IMR-90 (cell line): Measurements from ENCODE around the gene MAST3. TPM values are rescaled to one million over a fixed set of nuclear protein-coding genes. Genes with fewer than 3 reads are reported as not detected.

Experiments used
- ATAC-seq: fragments of 200-7000 bp; cut with Tn5 transposase; 2 replicates; pipeline ENCODE4 v1.9.1; 2020; ENCODE audit warnings: low read depth, mild to moderate bottlenecking, moderate library complexity
- BruUV-seq: library from RNA; stranded (reverse); fragments of 400-500 nt; replicated peaks from 2 replicates; lab custom pipeline; 2021; lab: Mats Ljungman, UMichigan
- CTCF ChIA-PET: fragments of 300-600 bp; formaldehyde crosslinking; extraction: SDS; loops from one replicate; lab custom pipeline; 2021; ENCODE audit warnings: antibody characterized with exemption; lab: Yijun Ruan, JAX
- POLR2A ChIA-PET: fragments of 300-600 bp; sonication (Branson Sonifier 250); formaldehyde crosslinking; loops from one replicate; lab custom pipeline; 2022; ENCODE audit warnings: antibody characterized with exemption; ENCODE audit not compliant: unreplicated experiment; lab: Charles Lee
- DNase-seq: peaks from one replicate; pipeline ENCODE4 v3.0.0; 2013
- H2AFZ ChIP-seq: replicated peaks from 2 replicates; pipeline ENCODE3; 2013; ENCODE audit warnings: low read length, mild to moderate bottlenecking; ENCODE audit not compliant: poor library complexity
- H2AK5ac ChIP-seq: 2 replicates; pipeline ENCODE4 v1.6.1; 2013; ENCODE audit warnings: low read depth, low read length, inconsistent platforms
- H2AK9ac ChIP-seq: replicated peaks from 2 replicates; pipeline ENCODE3; 2013; ENCODE audit warnings: mild to moderate bottlenecking, low read depth, low read length, moderate library complexity; ENCODE audit not compliant: poor library complexity
- H2BK120ac ChIP-seq: 2 replicates; pipeline ENCODE4 v1.6.1; 2013; ENCODE audit warnings: low read depth, low read length, inconsistent platforms
- H2BK15ac ChIP-seq: 3 replicates; pipeline ENCODE4 v1.6.1; 2013; ENCODE audit warnings: low read depth, low read length, inconsistent platforms
- H2BK20ac ChIP-seq: 2 replicates; pipeline ENCODE4 v1.6.1; 2013; ENCODE audit warnings: low read depth, mild to moderate bottlenecking, inconsistent platforms, low read length, moderate library complexity
- H2BK5ac ChIP-seq: 2 replicates; pipeline ENCODE4 v1.6.1; 2013; ENCODE audit warnings: mild to moderate bottlenecking, low read depth, low read length, inconsistent platforms; ENCODE audit not compliant: poor library complexity, severe bottlenecking
- H3K14ac ChIP-seq: replicated peaks from 2 replicates; pipeline ENCODE4 v1.6.1; 2013; ENCODE audit warnings: low read depth, low read length, inconsistent platforms
- H3K18ac ChIP-seq: 2 replicates; pipeline ENCODE4 v1.6.1; 2013; ENCODE audit warnings: low read depth, low read length, control low read depth
- H3K23ac ChIP-seq: 2 replicates; pipeline ENCODE4 v1.6.1; 2013; ENCODE audit warnings: low read depth, low read length, inconsistent platforms
- H3K27ac ChIP-seq: 2 replicates; pipeline ENCODE4 v1.5.1; 2013; ENCODE audit warnings: mild to moderate bottlenecking, control low read depth, low read length; ENCODE audit not compliant: insufficient read depth
- H3K27me3 ChIP-seq: 2 replicates; pipeline ENCODE4 v1.6.1; 2013; ENCODE audit warnings: low read length; ENCODE audit not compliant: control insufficient read depth, insufficient read depth
- H3K36me3 ChIP-seq: 2 replicates; pipeline ENCODE4 v1.6.1; 2013; ENCODE audit warnings: low read length, mixed read lengths; ENCODE audit not compliant: control insufficient read depth, insufficient read depth
- H3K4ac ChIP-seq: 2 replicates; pipeline ENCODE4 v1.6.1; 2013; ENCODE audit warnings: low read depth, low read length, inconsistent platforms
- H3K4me1 ChIP-seq: 2 replicates; pipeline ENCODE4 v1.6.1; 2013; ENCODE audit warnings: low read length, mixed read lengths; ENCODE audit not compliant: control insufficient read depth, insufficient read depth
- H3K4me2 ChIP-seq: 2 replicates; pipeline ENCODE4 v1.6.1; 2013; ENCODE audit warnings: low read depth, mild to moderate bottlenecking, control low read depth, low read length, moderate library complexity
- H3K4me3 ChIP-seq: 2 replicates; pipeline ENCODE4 v1.5.1; 2013; ENCODE audit warnings: low read depth, mild to moderate bottlenecking, control low read depth, low read length, moderate library complexity; ENCODE audit not compliant: insufficient read depth
- H3K56ac ChIP-seq: 2 replicates; pipeline ENCODE4 v1.6.1; 2013; ENCODE audit warnings: low read length, inconsistent platforms; ENCODE audit not compliant: insufficient read depth; ENCODE audit errors: extremely low read depth
- H3K79me1 ChIP-seq, 2 experiments: 2 replicates each; pipeline ENCODE4 v1.6.1; 2013; ENCODE audit warnings: low read length in 2 of 2, inconsistent platforms in 1 of 2, low read depth in 1 of 2
- H3K9ac ChIP-seq: 2 replicates; pipeline ENCODE4 v1.6.1; 2013; ENCODE audit warnings: low read depth, low read length, control low read depth
- H3K9me1 ChIP-seq: 2 replicates; pipeline ENCODE4 v1.6.1; 2013; ENCODE audit warnings: low read length, inconsistent platforms; ENCODE audit not compliant: insufficient read depth
- H3K9me3 ChIP-seq: 2 replicates; pipeline ENCODE4 v1.6.1; 2013; ENCODE audit warnings: low read length; ENCODE audit not compliant: control insufficient read depth, insufficient read depth
- H4K20me1 ChIP-seq: 2 replicates; pipeline ENCODE4 v1.6.1; 2013; ENCODE audit warnings: low read length, inconsistent platforms; ENCODE audit not compliant: insufficient read depth
- H4K5ac ChIP-seq: 2 replicates; pipeline ENCODE4 v1.6.1; 2013; ENCODE audit warnings: mild to moderate bottlenecking, low read depth, low read length, control low read depth
- H4K8ac ChIP-seq, 2 experiments: 2 replicates each; pipeline ENCODE4 v1.6.1; 2013; ENCODE audit warnings: low read depth in 2 of 2, low read length in 2 of 2, control low read depth in 1 of 2, inconsistent platforms in 1 of 2
- H4K91ac ChIP-seq: 2 replicates; pipeline ENCODE4 v1.6.1; 2013; ENCODE audit warnings: low read depth, low read length, inconsistent platforms; ENCODE audit not compliant: insufficient read depth
- BHLHE40 ChIP-seq: fragments of 150-350 bp; IDR thresholded peaks from 2 replicates; pipeline ENCODE4 v1.6.1; 2016; ENCODE audit warnings: mild to moderate bottlenecking, low read depth, low read length
- CEBPB ChIP-seq: IDR thresholded peaks from 2 replicates; pipeline ENCODE4 v1.6.1; 2012; ENCODE audit warnings: low read depth, low read length, improper control_type of control experiment
- ELK1 ChIP-seq: fragments of 150-350 bp; IDR thresholded peaks from 2 replicates; pipeline ENCODE4 v1.6.1; 2016; ENCODE audit warnings: low read depth, mild to moderate bottlenecking, low read length, moderate library complexity, borderline replicate concordance
- FOS ChIP-seq: fragments of 150-350 bp; IDR thresholded peaks from 2 replicates; pipeline ENCODE4 v1.6.1; 2016; ENCODE audit warnings: low read depth, low read length
- MAZ ChIP-seq: IDR thresholded peaks from 2 replicates; pipeline ENCODE4 v1.6.1; 2012; ENCODE audit warnings: low read depth, mild to moderate bottlenecking, low read length, improper control_type of control experiment, moderate library complexity, borderline replicate concordance
- POLR2A ChIP-seq: IDR thresholded peaks from 2 replicates; pipeline ENCODE4 v1.6.1; 2012; ENCODE audit warnings: mild to moderate bottlenecking, low read depth, low read length
- RCOR1 ChIP-seq: IDR thresholded peaks from 2 replicates; pipeline ENCODE4 v1.6.1; 2012; ENCODE audit warnings: mild to moderate bottlenecking, low read length, improper control_type of control experiment; ENCODE audit not compliant: insufficient replicate concordance
- SMC3 ChIP-seq: fragments of 150-350 bp; IDR thresholded peaks from 2 replicates; pipeline ENCODE4 v1.6.1; 2016; ENCODE audit warnings: low read depth, mild to moderate bottlenecking, antibody characterized with exemption, low read length, moderate library complexity
- USF2 ChIP-seq: fragments of 150-350 bp; IDR thresholded peaks from 2 replicates; pipeline ENCODE4 v1.6.1; 2017; ENCODE audit warnings: mild to moderate bottlenecking, antibody characterized with exemption, low read length, low read depth
- WGBS, 2 experiments: methylation state at CpG; one replicate each; pipeline versions ENCODE4 v1.1.5 to v1.1.7; 2013; ENCODE audit warnings: missing lambda C conversion rate in 2 of 2; ENCODE audit not compliant: insufficient read length in 1 of 2; ENCODE audit errors: extremely low coverage in 2 of 2; 5-methylcytosine and 5-hydroxymethylcytosine counted together
- dilution Hi-C: fragments of 300-500 bp; cut with HindIII; formaldehyde crosslinking; loops from one replicate; pipeline ENCODE4 v1.14.3; 2018; ENCODE audit warnings: low sequenced_read_pairs; ENCODE audit not compliant: unreplicated experiment
- in situ Hi-C: fragments of 300-500 bp; cut with MboI; formaldehyde crosslinking; loops from 3 replicates; pipeline ENCODE4 v1.14.3; 2019; ENCODE audit warnings: low sequenced_read_pairs, inconsistent platforms, mixed read lengths
- intact Hi-C: fragments of 100-400 bp; cut with micrococcal nuclease; formaldehyde crosslinking; loops from 2 replicates; pipeline ENCODE4 v1.10.0; 2022
- polyA plus RNA-seq, 3 experiments: library from polyadenylated mRNA; depleted of rRNA; stranded (reverse); fragments of >200 nt; gene quantifications; 2 replicates each; pipeline ENCODE4 v1.2.3, GENCODE V29; 2012; ENCODE audit warnings: low replicate concordance in 1 of 3
- total RNA-seq: library from RNA; depleted of rRNA; stranded (reverse); fragments of >200 nt; gene quantifications from 2 replicates; pipeline ENCODE4 v1.2.3, GENCODE V29; 2012

MAST3 gene
- total and polyA plus RNA-seq, 2 of the 4 experiments (the other 2 are of a cell fraction): 1.3 to 4.3 TPM

- TF ChIP-seq ELK1: no peak
- TF ChIP-seq CEBPB: no peak
Measured at GRCh38 chr19:18176367-18177310, 79.1 kb downstream of the MAST3 start (continued).

- in situ Hi-C loops: no loop called here
- Histone ChIP-seq H3K56ac (no peak overlapping the region), H3K14ac (no peak overlapping the region), H3K27me3 (peaks cover 8% of the 10 kb centered on the region), H2AFZ (no peak overlapping the region), H3K4me1 (no peaks in the 10 kb centered on the region), H4K20me1 (no peaks in the 10 kb centered on the region), H3K18ac (no peak overlapping the region), H3K4me2 (no peak overlapping the region), H4K5ac (no peak overlapping the region), H3K79me1 (no peaks in the 10 kb centered on the region), H3K4me3 (no peak overlapping the region), H3K36me3 (no peaks in the 10 kb centered on the region), H2BK20ac (no peak overlapping the region), H3K9me1 (0 out of 2 replicates have a peak, but pooled peaks cover 3% of the 10 kb centered on the region), H3K23ac (no peak overlapping the region), H2AK5ac (no peak overlapping the region), H2AK9ac (no peak overlapping the region), H2BK120ac (no peak overlapping the region), H4K91ac (no peak overlapping the region), H3K9me3 (no peaks in the 10 kb centered on the region), H3K27ac (no peak overlapping the region), H3K9ac (no peak overlapping the region), H4K8ac (no peak overlapping the region), H2BK5ac (no peak overlapping the region), H3K4ac (no peak overlapping the region), H2BK15ac (no peak overlapping the region)
- no CpG with 5 or more reads among the region's 5 CpGs for WGBS, 2 experiments
- no peak for DNase-seq
- intact Hi-C loops: no loop called here
- ChIA-PET POLR2A (no interaction called here), CTCF (no interaction called here)
- BruUV-seq: no TSS peak
- dilution Hi-C loops: no loop called here
- no peak for ATAC-seq
- no peak for TF ChIP-seq CEBPB
- no peak for TF ChIP-seq MAZ
- no peak for TF ChIP-seq RCOR1
- no peak for TF ChIP-seq POLR2A
- no peak for TF ChIP-seq ELK1
- TF ChIP-seq FOS: no peak
- no peak for TF ChIP-seq USF2
- TF ChIP-seq BHLHE40: no peak
- TF ChIP-seq SMC3: no peak
Measured at GRCh38 chr19:18179957-18180356, 82.4 kb downstream of the MAST3 start.
